Left ventricle myocardium superior (tissue), 1 donor: ENCODE results near the gene MAP3K19. TPM values are rescaled to one million over a fixed set of nuclear protein-coding genes. Genes with fewer than 3 reads are reported as not detected.

Experiments used
- ATAC-seq: fragments of 200-7000 bp; cut with Tn5 transposase; one replicate; pipeline ENCODE4 v1.9.1; 2020; ENCODE audit warnings: mild to moderate bottlenecking, moderate library complexity
- DNase-seq: peaks from one replicate; pipeline ENCODE4 v3.0.0-alpha.2; 2020
- intact Hi-C: fragments of 100-400 bp; cut with micrococcal nuclease; formaldehyde crosslinking; loops from one replicate; pipeline ENCODE4 v1.11.0; 2022
- total RNA-seq: library from RNA; stranded (reverse); fragmentation: NEBNext Ultra II Directional; extraction: Animal tissue kit (Norgen Biotek cat#: 25700); gene quantifications from one replicate; pipeline ENCODE4 v1.2.1, GENCODE V29; 2021
- donor health status: DM: no; HTN: yes; CAD: no; lungs with severe emphysema.

MAP3K19 gene
- total RNA-seq, 1 donor from 2014 or later = not detected

DNA sequence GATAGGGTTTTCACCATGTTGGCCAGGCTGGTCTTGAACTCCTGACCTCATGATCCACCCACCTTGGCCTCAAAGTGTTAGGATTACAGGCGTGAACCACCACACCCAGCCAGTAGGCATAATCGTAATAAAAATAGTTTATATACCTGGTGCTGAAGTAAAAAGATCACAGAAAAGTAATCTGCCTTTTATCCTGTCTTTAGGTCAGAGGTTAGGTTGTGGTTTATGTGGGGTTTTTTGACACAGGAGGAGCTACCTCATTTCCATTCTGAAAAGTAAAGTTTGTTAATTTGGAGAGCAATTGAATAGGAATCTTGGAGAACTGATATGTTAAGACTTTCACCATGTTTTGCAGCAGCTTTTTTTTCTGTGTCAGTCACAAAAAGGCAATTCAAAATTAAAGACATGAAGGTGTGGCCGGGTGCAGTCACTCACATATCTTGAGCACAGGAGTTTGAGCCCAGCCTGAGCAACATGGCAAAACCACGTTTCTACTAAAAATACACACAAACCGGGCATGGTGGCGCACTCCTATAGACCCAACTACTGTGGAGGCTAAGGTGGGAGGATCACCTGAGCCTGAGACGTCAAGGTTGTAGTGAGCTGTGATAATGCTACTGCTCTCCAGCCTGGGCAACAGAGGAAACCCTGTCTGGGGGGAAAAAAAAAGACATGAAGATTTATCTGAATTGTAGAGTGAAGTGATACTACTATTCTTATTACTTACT is 97.1 kb downstream of the MAP3K19 start:
- DNase-seq = no peak
- no peak for ATAC-seq
- intact Hi-C loops = loop anchor here (5.0 kb wide), 1 partner anchor 102 kb away; the partner anchor contains the start of gene RAB3GAP1

DNA sequence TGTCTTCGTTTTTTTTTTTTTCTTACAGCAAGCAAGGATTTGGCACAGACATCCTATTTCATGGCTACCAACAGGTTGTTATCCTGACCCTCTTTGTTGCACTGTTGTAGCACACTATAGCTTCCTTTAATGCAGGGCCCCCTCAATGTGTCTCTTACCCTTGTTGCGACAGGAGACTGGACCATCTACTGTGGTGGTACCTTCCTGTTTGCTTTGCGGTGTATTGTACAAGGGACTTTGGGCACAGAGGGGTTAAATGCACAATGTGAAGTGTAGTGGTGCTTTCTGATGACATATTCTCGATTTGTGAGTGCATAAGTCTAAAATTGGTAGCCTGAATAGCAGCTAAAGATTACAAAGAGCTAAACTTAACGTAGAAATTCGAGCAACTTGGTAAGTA is 101.2 kb downstream of the MAP3K19 start:
- DNase-seq (no peak), ATAC-seq (no peak)
- intact Hi-C loops = no loop called here

DNA sequence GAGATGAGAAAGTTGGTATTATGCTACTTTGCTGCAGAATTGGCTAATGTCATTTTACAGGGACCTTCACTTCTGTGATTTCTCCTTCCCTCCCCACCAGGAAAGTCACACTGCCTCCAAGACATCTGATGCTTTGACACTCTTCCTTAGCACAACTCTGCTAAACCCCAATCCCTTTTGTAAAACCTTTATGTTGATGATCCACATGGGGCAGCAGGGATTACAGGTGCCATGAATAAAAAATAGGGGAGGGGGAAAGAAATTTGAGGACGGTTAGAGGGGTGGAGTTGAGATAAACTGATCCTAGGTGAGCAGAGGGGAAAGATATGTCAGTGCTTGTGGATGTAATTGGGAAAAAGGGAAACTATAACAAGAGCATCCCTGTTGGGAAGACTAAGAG is 102.3 kb downstream of the MAP3K19 start:
- intact Hi-C loops = no loop called here
- ATAC-seq (no peak), DNase-seq (no peak)

- no peak for DNase-seq
- no peak for ATAC-seq
- intact Hi-C loops = no loop called here
Measured at GRCh38 chr2:134943540-134943939, 103.7 kb downstream of the MAP3K19 start.

- intact Hi-C loops = no loop called here
- ATAC-seq (no peak), DNase-seq (no peak)
Measured at GRCh38 chr2:134936691-134937090, 110.6 kb downstream of the MAP3K19 start.

DNA sequence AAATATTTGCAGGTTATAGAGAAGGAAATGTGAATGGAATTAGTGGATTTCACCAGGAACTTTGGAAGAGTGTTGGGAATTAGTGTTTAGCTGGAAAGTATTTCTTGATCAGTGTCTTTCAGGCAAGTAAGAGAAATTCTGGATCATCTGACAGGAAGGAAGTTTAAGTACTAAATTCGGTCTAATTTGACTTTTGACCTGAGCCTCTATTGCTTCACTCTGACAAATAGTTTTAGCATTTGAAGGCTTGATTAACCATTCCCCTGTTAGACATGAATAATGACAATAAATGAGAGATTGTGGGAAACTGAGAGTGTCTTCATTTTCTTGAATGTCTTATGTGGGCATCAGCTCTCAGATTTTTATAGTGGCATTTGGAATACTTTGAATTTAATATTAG is 112.6 kb downstream of the MAP3K19 start:
- intact Hi-C loops = no loop called here
- DNase-seq (no peak), ATAC-seq (no peak)

GRCh38 chr2:134934150-134934549 is 113.1 kb downstream of the MAP3K19 start:
- intact Hi-C loops = no loop called here
- ATAC-seq (no peak), DNase-seq (no peak)

GRCh38 chr2:134933732-134934131 is 113.5 kb downstream of the MAP3K19 start:
- ATAC-seq (no peak), DNase-seq (no peak)
- intact Hi-C loops = no loop called here

GRCh38 chr2:134932864-134933526 is 114.3 kb downstream of the MAP3K19 start:
- ATAC-seq = peak; percentile 18
- no peak for DNase-seq
- intact Hi-C loops = no loop called here

- no peak for DNase-seq
- intact Hi-C loops = no loop called here
- peak; percentile 34 for ATAC-seq
Measured at GRCh38 chr2:134927195-134927594, 120.1 kb downstream of the MAP3K19 start.

DNA sequence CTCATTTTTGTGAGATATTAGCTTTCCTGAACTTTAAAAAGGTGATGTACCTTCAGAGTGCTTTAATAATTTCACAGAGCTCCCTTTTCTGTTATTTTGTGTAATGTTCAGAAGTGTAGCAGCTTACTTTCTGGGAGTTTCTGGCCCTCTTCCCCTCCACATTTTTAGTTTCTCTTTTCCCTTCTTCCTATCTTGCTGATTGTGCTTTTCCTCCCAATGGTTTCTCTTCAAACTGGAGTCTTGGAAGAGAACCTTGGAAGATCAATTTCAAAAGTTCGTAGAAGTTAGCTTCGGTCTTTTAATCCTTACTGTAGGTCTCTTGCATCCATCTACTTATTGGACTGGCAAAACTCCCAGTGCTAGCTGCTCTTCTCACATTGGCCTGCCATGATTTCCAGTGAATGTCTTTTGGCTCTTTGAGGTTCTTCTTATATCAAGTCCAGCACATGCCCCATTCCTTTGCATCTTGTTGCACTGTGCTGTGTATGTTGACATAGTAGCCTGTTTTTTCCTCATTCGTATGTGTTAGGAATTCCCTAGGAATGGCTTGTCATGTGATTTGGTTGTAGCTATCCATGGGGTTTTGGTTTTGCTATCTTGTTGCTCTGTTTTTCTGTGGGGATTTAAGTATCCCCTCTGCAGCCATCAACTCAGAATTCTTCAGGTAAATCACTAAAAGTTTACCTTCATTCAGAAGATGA is 120.9 kb downstream of the MAP3K19 start:
- ATAC-seq (peak; percentile 35), DNase-seq (no peak)
- intact Hi-C loops = no loop called here

GRCh38 chr2:134924912-134925311 is 122.3 kb downstream of the MAP3K19 start:
- DNase-seq = no peak
- no peak for ATAC-seq
- intact Hi-C loops = no loop called here

DNA sequence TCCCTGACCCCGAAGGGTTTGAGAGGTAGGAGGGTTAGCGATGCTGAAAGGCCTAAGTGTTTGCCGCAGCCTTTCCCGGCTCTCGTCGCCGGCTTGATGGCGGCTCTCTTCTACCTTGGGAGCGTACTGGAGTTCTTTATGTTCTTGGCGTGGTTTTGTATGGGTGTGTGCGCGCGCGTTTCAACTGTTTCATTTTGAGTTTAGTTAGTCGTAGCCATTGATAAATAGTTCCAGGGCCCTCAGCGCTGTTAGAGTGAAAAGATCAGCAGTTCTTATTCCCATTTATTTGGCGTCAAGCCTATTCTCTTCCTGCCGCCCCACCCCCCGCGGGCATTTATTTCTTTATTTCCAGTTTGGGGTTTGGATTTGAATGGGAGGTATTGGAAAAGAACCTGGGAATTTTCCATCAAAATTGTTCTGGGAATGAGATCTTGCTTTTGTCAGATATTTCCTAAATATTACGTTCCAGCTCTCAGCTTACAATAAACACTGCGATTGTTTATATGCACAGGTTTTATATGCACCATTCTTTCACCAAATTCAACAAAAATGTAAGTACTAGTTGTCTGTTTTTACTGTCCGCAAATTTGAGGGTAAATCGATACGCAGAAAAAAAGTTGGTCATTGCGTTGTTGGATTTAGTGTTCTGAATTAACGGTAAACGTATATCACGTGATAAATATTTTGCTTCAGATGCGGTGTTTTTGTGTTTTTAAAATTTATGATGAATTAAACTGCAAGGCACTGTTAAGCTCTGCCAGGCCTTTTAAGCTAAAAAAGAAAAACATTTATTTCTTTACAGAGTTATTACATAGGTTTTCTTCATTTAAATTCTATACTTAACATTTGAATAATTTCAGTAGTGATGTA is 127.7 kb downstream of the MAP3K19 start:
- DNase-seq = no peak
- intact Hi-C loops = no loop called here
- peak; percentile 5 for ATAC-seq

- peak; percentile 92 for ATAC-seq
- intact Hi-C loops = no loop called here
Measured at GRCh38 chr2:134918526-134919340, 128.5 kb downstream of the MAP3K19 start, which contains the start of gene CCNT2. Gene CCNT2 (plus strand): TSS chr2:134918822. CDS start chr2:134918855, 33 bp downstream.

GRCh38 chr2:134917888-134918525 is 129.2 kb downstream of the MAP3K19 start:
- DNase-seq (no peak), ATAC-seq (peak; percentile 83)
- intact Hi-C loops = no loop called here

More at GRCh38 chr2:134918526-134919340, 128.5 kb downstream of the MAP3K19 start, which contains the start of gene CCNT2:
- DNase-seq = peak; percentile 100

- intact Hi-C loops = no loop called here
Measured at GRCh38 chr2:134917360-134917865, 129.8 kb downstream of the MAP3K19 start.

More at GRCh38 chr2:134917360-134917865, 129.8 kb downstream of the MAP3K19 start:
- peak; percentile 36 for DNase-seq
- no peak for ATAC-seq
